A673 (cell line): Measurements from ENCODE around the gene HRH3.

Experiments used
- EZH2 ChIP-seq: fragments of 200-600 bp; sonication (generic); IDR thresholded peaks from 2 replicates; pipeline ENCODE4 v1.6.1; 2017; ENCODE audit warnings: borderline replicate concordance, low read depth, mild to moderate bottlenecking, mixed read lengths, antibody characterized with exemption, low read length; ENCODE audit not compliant: poor library complexity, severe bottlenecking
- TF ChIP-seq, protein P1 (sequence below): fragments of 300-800, 200-600 bp; sonication (generic); conservative IDR thresholded peaks from 2 replicates; pipeline ENCODE4 v1.5.1; 2017; ENCODE audit warnings: low read depth, mild to moderate bottlenecking, antibody characterized with exemption, low read length, moderate library complexity, mixed read lengths

GRCh38 chr20:62240020-62240685, 20.1 kb upstream of the HRH3 start:
- no peak for TF ChIP-seq EZH2
- TF ChIP-seq, protein P1, sequence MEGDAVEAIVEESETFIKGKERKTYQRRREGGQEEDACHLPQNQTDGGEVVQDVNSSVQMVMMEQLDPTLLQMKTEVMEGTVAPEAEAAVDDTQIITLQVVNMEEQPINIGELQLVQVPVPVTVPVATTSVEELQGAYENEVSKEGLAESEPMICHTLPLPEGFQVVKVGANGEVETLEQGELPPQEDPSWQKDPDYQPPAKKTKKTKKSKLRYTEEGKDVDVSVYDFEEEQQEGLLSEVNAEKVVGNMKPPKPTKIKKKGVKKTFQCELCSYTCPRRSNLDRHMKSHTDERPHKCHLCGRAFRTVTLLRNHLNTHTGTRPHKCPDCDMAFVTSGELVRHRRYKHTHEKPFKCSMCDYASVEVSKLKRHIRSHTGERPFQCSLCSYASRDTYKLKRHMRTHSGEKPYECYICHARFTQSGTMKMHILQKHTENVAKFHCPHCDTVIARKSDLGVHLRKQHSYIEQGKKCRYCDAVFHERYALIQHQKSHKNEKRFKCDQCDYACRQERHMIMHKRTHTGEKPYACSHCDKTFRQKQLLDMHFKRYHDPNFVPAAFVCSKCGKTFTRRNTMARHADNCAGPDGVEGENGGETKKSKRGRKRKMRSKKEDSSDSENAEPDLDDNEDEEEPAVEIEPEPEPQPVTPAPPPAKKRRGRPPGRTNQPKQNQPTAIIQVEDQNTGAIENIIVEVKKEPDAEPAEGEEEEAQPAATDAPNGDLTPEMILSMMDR, result no peak
